HepG2 (cell line): Measurements from ENCODE around the gene NSD2.

Experiments
- CTCF ChIP-seq: sonication (generic); formaldehyde crosslinking; IDR thresholded peaks from 2 replicates; pipeline ENCODE4 v1.5.0; 2020; ENCODE audit warnings: mild to moderate bottlenecking, missing genetic modification reagents, moderate library complexity
- YEATS4 ChIP-seq: sonication (generic); formaldehyde crosslinking; IDR thresholded peaks from 2 replicates; pipeline ENCODE4 v1.4.0; 2020; ENCODE audit warnings: missing genetic modification reagents, borderline replicate concordance

GRCh38 chr4:1850276-1850675, 20.9 kb upstream of the NSD2 start:
- TF ChIP-seq CTCF (CRISPR knock-in tag) (no peak), YEATS4 (CRISPR knock-in tag) (no peak)
